NCI-H146 treated with DMSO at 0.1 percent for 48 hours (cell line): Measurements from ENCODE around the gene FCRL5.
"Not testable (repeated sequence)": the region's sequence is repeated elsewhere in the genome, so short reads cannot be mapped to it uniquely, and the experiment has no call there.

Experiments
- DNase-seq: peaks from one replicate; lab custom pipeline; 2025; ENCODE audit not compliant: unreplicated experiment; lab: John Stamatoyannopoulos, UW

FCRL5 gene

GRCh38 chr1:157488156-157488555, 64.2 kb downstream of the FCRL5 start:
- no peak for DNase-seq

GRCh38 chr1:157487504-157487903, 64.8 kb downstream of the FCRL5 start:
- no peak for DNase-seq

GRCh38 chr1:157487096-157487495, 65.2 kb downstream of the FCRL5 start:
- DNase-seq, result no peak

GRCh38 chr1:157486400-157486799, 65.9 kb downstream of the FCRL5 start:
- not testable (repeated sequence) for DNase-seq

GRCh38 chr1:157485793-157486192, 66.5 kb downstream of the FCRL5 start:
- no peak for DNase-seq

- no peak for DNase-seq
Observed at GRCh38 chr1:157484573-157484972, 67.7 kb downstream of the FCRL5 start.

- no peak for DNase-seq
Observed at GRCh38 chr1:157483635-157484034, 68.7 kb downstream of the FCRL5 start.

GRCh38 chr1:157482717-157483116, 69.6 kb downstream of the FCRL5 start:
- no peak for DNase-seq

GRCh38 chr1:157482174-157482573, 70.1 kb downstream of the FCRL5 start:
- no peak for DNase-seq

- DNase-seq, result no peak
Observed at GRCh38 chr1:157478030-157478429, 74.3 kb downstream of the FCRL5 start.

GRCh38 chr1:157477419-157477818, 74.9 kb downstream of the FCRL5 start:
- DNase-seq, result no peak

- no peak for DNase-seq
Observed at GRCh38 chr1:157472959-157473358, 79.4 kb downstream of the FCRL5 start.

GRCh38 chr1:157472056-157472701, 80.1 kb downstream of the FCRL5 start:
- DNase-seq, result no peak

- no peak for DNase-seq
Observed at GRCh38 chr1:157471531-157471930, 80.8 kb downstream of the FCRL5 start.

- no peak for DNase-seq
Observed at GRCh38 chr1:157469752-157470675, 82.3 kb downstream of the FCRL5 start.

- DNase-seq, result no peak
Observed at GRCh38 chr1:157469300-157469699, 83.0 kb downstream of the FCRL5 start.

- no peak for DNase-seq
Observed at GRCh38 chr1:157466011-157466410, 86.3 kb downstream of the FCRL5 start.
